Common myeloid progenitor, CD34-positive (primary cell): ENCODE data around the gene FAM25C. TPM values are rescaled to one million over a fixed set of nuclear protein-coding genes. Genes with fewer than 3 reads are reported as not detected.
"Not testable (repeated sequence)": the region's sequence is repeated elsewhere in the genome, so short reads cannot be mapped to it uniquely, and the experiment has no call there.

Experiments
- CTCF ChIA-PET: fragments of 350-600 bp; sonication (Branson Sonifier 250); formaldehyde crosslinking; loops from one replicate; lab custom pipeline; 2021; ENCODE audit warnings: antibody characterized with exemption; lab: Charles Lee
- POLR2A ChIA-PET: fragments of 350-600 bp; sonication (Branson Sonifier 250); formaldehyde crosslinking; loops from one replicate; lab custom pipeline; 2021; ENCODE audit warnings: antibody characterized with exemption; lab: Charles Lee
- DNase-seq, 3 donors: peaks; one replicate each; pipeline versions ENCODE4 v3.0.0 to v3.0.0-alpha.2; 2013
- H3K27ac ChIP-seq, 2 experiments: 1 replicate in 1 of 2; 2 replicates in 1 of 2; pipeline ENCODE4 v1.7.0; 2013; ENCODE audit warnings: inconsistent platforms in 2 of 2, low read length in 2 of 2, mild to moderate bottlenecking in 2 of 2, low read depth in 1 of 2, moderate library complexity in 1 of 2; ENCODE audit not compliant: severe bottlenecking in 2 of 2, insufficient read depth in 1 of 2, poor library complexity in 1 of 2
- H3K27me3 ChIP-seq, 5 experiments: replicated peaks in 2 of 5; 1 replicate in 3 of 5; 2 replicates in 2 of 5; pipeline versions ENCODE4 v1.6.1 to v1.7.0; 2013; ENCODE audit warnings: low read length in 4 of 5, mild to moderate bottlenecking in 2 of 5, moderate library complexity in 2 of 5, inconsistent platforms in 1 of 5; ENCODE audit not compliant: insufficient read depth in 5 of 5, control insufficient read depth in 4 of 5
- H3K36me3 ChIP-seq, 4 experiments: 1 replicate in 2 of 4; 2 replicates in 2 of 4; pipeline versions ENCODE4 v1.6.1 to v1.7.0; 2013; ENCODE audit warnings: low read length in 3 of 4, control low read depth in 1 of 4, mild to moderate bottlenecking in 1 of 4; ENCODE audit not compliant: control insufficient read depth in 4 of 4, insufficient read depth in 4 of 4
- H3K4me1 ChIP-seq, 4 experiments: 1 replicate in 3 of 4; 2 replicates in 1 of 4; pipeline versions ENCODE4 v1.6.1 to v1.7.1; 2013; ENCODE audit warnings: low read length in 3 of 4, mild to moderate bottlenecking in 3 of 4, control low read depth in 1 of 4, inconsistent platforms in 1 of 4, moderate library complexity in 1 of 4; ENCODE audit not compliant: control insufficient read depth in 4 of 4, insufficient read depth in 4 of 4; ENCODE audit errors: control extremely low read depth in 1 of 4
- H3K4me3 ChIP-seq, 7 experiments: 1 replicate in 4 of 7; 2 replicates in 3 of 7; pipeline versions ENCODE4 v1.5.1 to v1.7.0; 2013; ENCODE audit warnings: mild to moderate bottlenecking in 7 of 7, low read length in 6 of 7, moderate library complexity in 6 of 7, inconsistent platforms in 2 of 7, low read depth in 2 of 7, control low read depth in 1 of 7; ENCODE audit not compliant: insufficient read depth in 4 of 7, control insufficient read depth in 1 of 7; ENCODE audit errors: extremely low read depth in 1 of 7
- H3K9me3 ChIP-seq, 5 experiments: 1 replicate in 4 of 5; 2 replicates in 1 of 5; pipeline versions ENCODE4 v1.6.1 to v1.7.1; 2013; ENCODE audit warnings: low read length in 4 of 5, mild to moderate bottlenecking in 2 of 5, inconsistent platforms in 1 of 5, low read depth in 1 of 5, moderate library complexity in 1 of 5; ENCODE audit not compliant: control insufficient read depth in 4 of 5, insufficient read depth in 2 of 5; ENCODE audit errors: control extremely low read depth in 1 of 5
- WGBS: methylation state at CpG from one replicate; pipeline ENCODE4 v1.1.5; 2013; ENCODE audit not compliant: insufficient coverage; 5-methylcytosine and 5-hydroxymethylcytosine counted together
- polyA plus RNA-seq: library from polyadenylated mRNA; unstranded; fragments of 120-200 nt; gene quantifications from one replicate; pipeline ENCODE4 v1.2.1, GENCODE V29; 2013

Gene FAM25C
- polyA plus RNA-seq, result not detected

GRCh38 chr10:47999691-48000090 lies at the start of gene FAM25C:
TSS of gene FAM25C (minus strand) at chr10:47999791. CDS start at chr10:47999765, 26 bp downstream.
- WGBS, result no CpG with 5 or more reads among the region's 9 CpGs
- CTCF ChIA-PET, POLR2A ChIA-PET, H3K27ac ChIP-seq, H3K9me3 ChIP-seq, H3K4me1 ChIP-seq, DNase-seq, H3K4me3 ChIP-seq, H3K27me3 ChIP-seq, H3K36me3 ChIP-seq: not testable (repeated sequence)

DNA sequence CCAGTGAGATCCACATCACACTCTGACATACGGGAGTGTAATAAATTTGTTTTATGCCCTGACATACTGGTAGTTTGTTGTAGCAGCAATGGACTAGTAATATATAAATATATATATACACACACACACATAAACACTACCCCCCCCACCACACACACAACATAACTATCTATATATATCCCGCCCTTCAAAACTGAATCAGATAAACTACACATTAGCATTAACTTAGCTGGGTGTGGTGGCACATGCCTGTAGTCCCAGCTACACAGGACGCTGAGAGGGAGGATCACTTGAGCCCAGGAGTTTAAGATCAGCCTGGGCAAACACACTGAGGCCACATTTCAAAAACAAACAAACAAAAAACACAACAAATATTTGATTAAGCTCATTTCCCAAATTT lies 45.0 kb upstream of the FAM25C start:
- H3K36me3 ChIP-seq, DNase-seq, H3K9me3 ChIP-seq, H3K4me3 ChIP-seq, H3K4me1 ChIP-seq, POLR2A ChIA-PET, H3K27me3 ChIP-seq, CTCF ChIA-PET, H3K27ac ChIP-seq: not testable (repeated sequence)
- WGBS, result no CpG with 5 or more reads among the region's 3 CpGs

DNA sequence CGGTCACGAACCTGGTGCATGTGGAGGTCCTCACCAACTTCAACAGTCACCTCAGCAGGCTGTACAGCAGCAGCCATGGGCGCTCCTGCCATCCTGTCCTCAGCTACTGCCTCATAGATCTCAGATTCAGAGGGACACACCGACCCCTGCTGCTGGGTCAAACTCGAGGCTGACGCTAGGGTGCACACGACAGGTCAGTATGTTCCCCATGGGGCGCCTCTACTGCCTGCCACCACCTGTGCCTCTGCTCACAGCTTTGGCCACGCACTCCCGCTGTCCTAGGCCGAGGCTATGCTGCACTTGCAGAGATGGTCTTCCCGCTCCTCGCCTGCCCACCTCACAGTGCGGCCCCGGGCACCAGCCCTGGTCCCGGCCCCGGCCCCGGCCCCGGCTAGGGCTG lies 31.8 kb upstream of the FAM25C start:
- CTCF ChIA-PET, H3K27me3 ChIP-seq, H3K4me1 ChIP-seq, H3K9me3 ChIP-seq, POLR2A ChIA-PET, H3K4me3 ChIP-seq, DNase-seq, H3K36me3 ChIP-seq, H3K27ac ChIP-seq: not testable (repeated sequence)
- no CpG with 5 or more reads among the region's 19 CpGs for WGBS

- WGBS, result no CpG with 5 or more reads among the region's 6 CpGs
- POLR2A ChIA-PET, result not testable (repeated sequence)
Observed at GRCh38 chr10:48002306-48002705, 2.7 kb upstream of the FAM25C start.

DNA sequence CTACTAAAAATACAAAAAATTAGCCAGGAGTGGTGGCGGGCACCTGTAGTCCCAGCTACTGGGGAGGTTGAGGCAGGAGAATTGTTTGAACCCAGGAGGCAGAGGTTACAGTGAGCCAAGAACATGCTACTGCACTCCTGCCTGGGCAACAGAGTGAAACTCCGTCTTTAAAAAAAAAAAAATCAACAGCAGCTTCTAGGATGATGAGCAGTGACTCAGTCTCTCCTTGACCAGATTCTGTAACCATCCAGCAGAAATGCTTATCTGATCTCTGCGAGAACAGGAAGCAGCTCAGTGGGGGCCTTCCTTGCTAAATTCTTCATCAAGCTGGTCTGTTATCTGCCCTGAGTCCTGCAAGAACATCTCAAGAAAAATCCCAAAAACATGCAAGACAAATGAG lies 5.5 kb downstream of the FAM25C start:
- H3K27me3 ChIP-seq, H3K27ac ChIP-seq, H3K9me3 ChIP-seq, H3K4me1 ChIP-seq, DNase-seq, H3K36me3 ChIP-seq, H3K4me3 ChIP-seq, CTCF ChIA-PET, POLR2A ChIA-PET: not testable (repeated sequence)
- no CpG with 5 or more reads among the region's 3 CpGs for WGBS

More at GRCh38 chr10:48002306-48002705, 2.7 kb upstream of the FAM25C start:
- H3K36me3 ChIP-seq, H3K4me1 ChIP-seq, CTCF ChIA-PET, DNase-seq, H3K4me3 ChIP-seq, H3K27ac ChIP-seq, H3K27me3 ChIP-seq, H3K9me3 ChIP-seq: not testable (repeated sequence)

GRCh38 chr10:47992560-47992959 lies 7.0 kb downstream of the FAM25C start:
- H3K27ac ChIP-seq, POLR2A ChIA-PET, H3K27me3 ChIP-seq, DNase-seq, H3K4me3 ChIP-seq, H3K36me3 ChIP-seq, H3K4me1 ChIP-seq, H3K9me3 ChIP-seq, CTCF ChIA-PET: not testable (repeated sequence)
- WGBS, result 98% methylated on average over 9 of the region's 11 CpGs

- no CpG with 5 or more reads among the region's 12 CpGs for WGBS
- H3K36me3 ChIP-seq, DNase-seq, POLR2A ChIA-PET, H3K27ac ChIP-seq, H3K4me3 ChIP-seq, CTCF ChIA-PET, H3K27me3 ChIP-seq, H3K4me1 ChIP-seq, H3K9me3 ChIP-seq: not testable (repeated sequence)
Observed at GRCh38 chr10:47991706-47992105, 7.9 kb downstream of the FAM25C start.
